ENCODE data around the gene ARF6. TPM values are rescaled to one million over a fixed set of nuclear protein-coding genes. Genes with fewer than 3 reads are reported as not detected.

ARF6 gene
- total and polyA plus RNA-seq, 4 donors, result 23.7 to 43.9 (median 36.0) TPM

GRCh38 chr14:49945448-49946319, 52.8 kb downstream of the ARF6 start:
- no peaks in the 10 kb centered on the region for H3K27me3 ChIP-seq (ENCODE audit: control insufficient read depth, insufficient read depth, low read length)
- no peaks in the 10 kb centered on the region for H3K36me3 ChIP-seq (ENCODE audit: control insufficient read depth, insufficient read depth, low read length)
- 85% methylated on average over 7 of the region's 8 CpGs for WGBS (ENCODE audit: insufficient coverage)
- peaks cover 9% of the 10 kb centered on the region for H3K4me1 ChIP-seq (ENCODE audit: control insufficient read depth, insufficient read depth, low read length)
- no peaks in the 10 kb centered on the region for H3K9me3 ChIP-seq (ENCODE audit: control insufficient read depth, insufficient read depth, low read length)
- DNase-seq (ENCODE audit: low read depth in 4 of 6, low spot score in 6 of 6), result peak in 1 of 6 donors; percentile 20
- H3K4me3 ChIP-seq (ENCODE audit: low read depth, low read length), result no peak overlapping the region
- peak overlapping the region; percentile 67 for H3K27ac ChIP-seq (ENCODE audit: low read depth, low read length)

Small RNA genes within 50 kb of the gene (small RNA-seq; reads per million reads assigned to genes)
- not detected for gene RF00017 (ENCODE audit: low replicate concordance)
- gene RN7SL2 (ENCODE audit: low replicate concordance), result 212 reads per million, percentile 98 among the genes with 10 or more reads in this experiment
- 7.4 reads per million, percentile 95 among the genes with 10 or more reads in this experiment for gene RN7SL3 (ENCODE audit: low replicate concordance)
- gene RNU6-189P (ENCODE audit: low replicate concordance), result not detected

Other genes with a start within 250 kb of the ARF6 start
- gene POLE2, start 204.9 kb upstream of the ARF6 start, total RNA-seq, result 10 to 100 TPM; 10.6 to 20.1 TPM
- 10 to 100 TPM in 1 of 2 donors, 1 to 10 TPM in 1; 8.3 to 14.8 TPM for gene POLE2, start 204.9 kb upstream of the ARF6 start, polyA plus RNA-seq (ENCODE audit: insufficient read length in 2 of 2)
- 10 to 100 TPM; 13.4 to 14.9 TPM for gene KLHDC1, start 200.0 kb upstream of the ARF6 start, total RNA-seq
- 1 to 10 TPM; 4.7 to 7.9 TPM for gene KLHDC1, start 200.0 kb upstream of the ARF6 start, polyA plus RNA-seq (ENCODE audit: insufficient read length in 2 of 2)
- gene KLHDC2, start 124.9 kb upstream of the ARF6 start, total RNA-seq, result 100 to 1,000 TPM in 1 of 2 donors, 10 to 100 TPM in 1; 96.3 to 116 TPM
- gene KLHDC2, start 124.9 kb upstream of the ARF6 start, polyA plus RNA-seq (ENCODE audit: insufficient read length in 2 of 2), result 10 to 100 TPM; 88.9 to 96.1 TPM
- gene NEMF, start 40.3 kb upstream of the ARF6 start, total RNA-seq, result 100 to 1,000 TPM; 101 to 111 TPM
- 10 to 100 TPM; 54.5 to 67.3 TPM for gene NEMF, start 40.3 kb upstream of the ARF6 start, polyA plus RNA-seq (ENCODE audit: insufficient read length in 2 of 2)
- gene VCPKMT, start 223.5 kb downstream of the ARF6 start, total RNA-seq, result 10 to 100 TPM in 1 of 2 donors, 1 to 10 TPM in 1; 9.4 to 10.0 TPM
- gene VCPKMT, start 223.5 kb downstream of the ARF6 start, polyA plus RNA-seq (ENCODE audit: insufficient read length in 2 of 2), result 10 to 100 TPM; 16.4 to 18.0 TPM